D721Med (cell line): ENCODE data around the gene PTTG1IP.
"Not testable (repeated sequence)": the region's sequence is repeated elsewhere in the genome, so short reads cannot be mapped to it uniquely, and the experiment has no call there.

Source experiments
- DNase-seq: peaks from one replicate; pipeline ENCODE4 v3.0.0; 2011; ENCODE audit warnings: low spot score; ENCODE audit not compliant: insufficient read length
- FAIRE-seq: peaks from 2 replicates; lab custom pipeline; 2011; peaks lifted over from hg19 to GRCh38; lab: Jason Lieb, UNC
- TF ChIP-seq, protein P1 (sequence below): IDR thresholded peaks from 2 replicates; pipeline ENCODE4 v1.5.1; 2012; ENCODE audit warnings: mild to moderate bottlenecking, control low read depth; ENCODE audit not compliant: insufficient read depth; ENCODE audit errors: missing control alignments

PTTG1IP gene

DNA sequence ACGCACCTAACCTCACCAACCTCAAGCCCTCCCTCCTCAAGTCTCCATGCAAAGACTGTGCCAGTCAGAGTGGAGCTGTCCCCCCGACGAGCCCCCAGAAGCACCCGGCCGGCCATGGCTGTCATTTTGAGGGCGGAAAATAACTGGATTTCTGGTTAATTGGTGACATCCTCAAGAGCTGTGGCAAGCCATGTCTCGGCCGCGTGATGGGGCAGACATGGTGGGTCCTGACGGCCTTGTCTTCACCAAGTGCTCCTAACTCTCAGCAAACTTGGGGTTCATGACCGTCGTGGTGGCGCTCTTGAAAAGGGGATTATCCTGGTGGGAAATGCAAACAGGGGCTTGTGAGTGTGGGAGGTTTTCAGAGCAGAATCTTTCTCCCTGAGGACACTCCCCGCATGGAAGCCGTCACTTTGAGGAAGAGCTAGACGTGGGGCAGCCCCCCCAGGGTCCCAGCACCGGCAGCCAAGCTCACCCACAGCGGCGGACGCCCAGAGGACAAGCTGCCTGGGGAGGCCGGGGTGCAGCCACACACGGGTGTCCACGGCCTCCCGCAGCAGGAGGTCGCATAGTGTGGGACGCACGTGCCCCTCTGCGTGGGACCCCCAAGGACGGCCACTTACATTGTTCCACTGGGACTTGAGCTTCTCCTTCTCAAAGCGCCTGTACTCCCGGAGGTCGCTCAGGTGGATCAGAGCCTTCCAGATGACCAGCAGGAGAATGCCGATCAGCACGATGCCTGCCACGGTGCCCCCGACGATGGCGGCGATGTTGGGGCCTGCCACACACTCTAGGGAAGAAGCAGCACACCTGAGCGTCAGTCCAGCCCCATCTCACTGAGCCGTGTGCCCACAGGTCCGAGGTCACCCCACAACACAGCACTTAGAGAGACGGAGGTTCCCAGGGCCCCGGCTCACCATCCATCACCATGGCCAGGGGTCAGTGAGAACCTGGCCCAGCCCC lies 12.9 kb upstream of the PTTG1IP start:
- FAIRE-seq (no peak), DNase-seq (no peak)
- TF ChIP-seq, protein P1, sequence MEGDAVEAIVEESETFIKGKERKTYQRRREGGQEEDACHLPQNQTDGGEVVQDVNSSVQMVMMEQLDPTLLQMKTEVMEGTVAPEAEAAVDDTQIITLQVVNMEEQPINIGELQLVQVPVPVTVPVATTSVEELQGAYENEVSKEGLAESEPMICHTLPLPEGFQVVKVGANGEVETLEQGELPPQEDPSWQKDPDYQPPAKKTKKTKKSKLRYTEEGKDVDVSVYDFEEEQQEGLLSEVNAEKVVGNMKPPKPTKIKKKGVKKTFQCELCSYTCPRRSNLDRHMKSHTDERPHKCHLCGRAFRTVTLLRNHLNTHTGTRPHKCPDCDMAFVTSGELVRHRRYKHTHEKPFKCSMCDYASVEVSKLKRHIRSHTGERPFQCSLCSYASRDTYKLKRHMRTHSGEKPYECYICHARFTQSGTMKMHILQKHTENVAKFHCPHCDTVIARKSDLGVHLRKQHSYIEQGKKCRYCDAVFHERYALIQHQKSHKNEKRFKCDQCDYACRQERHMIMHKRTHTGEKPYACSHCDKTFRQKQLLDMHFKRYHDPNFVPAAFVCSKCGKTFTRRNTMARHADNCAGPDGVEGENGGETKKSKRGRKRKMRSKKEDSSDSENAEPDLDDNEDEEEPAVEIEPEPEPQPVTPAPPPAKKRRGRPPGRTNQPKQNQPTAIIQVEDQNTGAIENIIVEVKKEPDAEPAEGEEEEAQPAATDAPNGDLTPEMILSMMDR, result no peak

DNA sequence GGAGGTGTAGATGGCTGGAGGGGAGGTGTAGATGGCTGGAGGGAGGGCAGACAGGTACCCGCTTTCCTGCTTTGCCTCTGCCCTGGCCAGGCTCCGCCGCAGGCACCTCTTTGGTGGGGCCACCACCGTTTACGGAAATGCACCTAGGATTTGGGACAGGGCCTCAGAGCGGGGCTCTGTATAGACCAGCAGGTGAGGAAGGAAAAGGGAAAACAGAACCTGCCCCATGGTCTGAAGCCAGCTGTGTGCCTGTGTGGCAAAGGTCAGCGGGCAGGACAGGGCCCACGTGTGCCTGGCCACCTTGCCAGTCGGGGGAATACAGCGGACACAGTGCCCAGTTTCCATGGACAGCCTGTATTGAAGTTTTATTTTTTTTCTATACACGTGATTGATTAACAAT lies 12.1 kb upstream of the PTTG1IP start:
- DNase-seq, result no peak
- TF ChIP-seq, protein P1, result no peak
- no peak for FAIRE-seq

DNA sequence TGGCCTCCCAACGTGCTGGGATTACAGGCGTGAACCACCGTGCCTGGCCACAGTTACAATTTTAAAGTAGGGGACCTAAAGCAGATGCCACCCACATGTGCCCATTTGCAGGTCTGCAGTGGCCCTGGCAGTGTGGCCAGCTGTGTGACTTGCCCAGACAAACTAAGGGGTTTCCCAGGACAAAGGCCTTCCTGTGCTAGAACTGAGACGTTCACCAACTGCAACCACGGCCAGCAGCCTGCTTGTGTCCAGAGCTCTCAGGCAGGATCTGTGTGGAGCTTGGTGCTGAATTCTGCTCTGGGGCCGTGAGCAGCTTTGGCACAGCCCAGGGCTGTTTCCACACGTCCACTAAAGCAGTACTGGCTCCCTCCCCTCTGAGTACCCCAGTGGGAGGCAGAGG lies 10.6 kb upstream of the PTTG1IP start:
- TF ChIP-seq, protein P1, result no peak
- DNase-seq, result no peak
- no peak for FAIRE-seq

DNA sequence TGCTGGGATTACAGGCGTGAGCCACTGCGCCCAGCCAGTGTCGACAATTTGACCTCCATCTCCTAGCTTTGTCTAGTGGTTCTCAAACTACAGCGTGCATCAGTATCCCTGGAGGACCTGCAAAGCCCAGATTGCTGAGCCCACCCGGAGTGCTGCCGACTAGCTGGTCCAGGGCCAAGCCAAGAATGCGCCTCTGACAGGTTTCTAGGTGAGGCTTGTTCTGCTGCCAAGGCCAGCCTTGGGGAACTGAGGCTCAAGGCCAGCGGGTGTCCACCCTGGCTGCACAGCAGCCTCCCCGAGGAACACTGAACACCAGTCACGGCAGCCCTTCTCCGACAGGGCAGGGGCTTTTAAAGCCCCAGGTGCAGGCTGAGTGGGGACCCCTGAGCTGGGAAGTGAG lies 9.8 kb upstream of the PTTG1IP start:
- TF ChIP-seq, protein P1, result no peak
- DNase-seq, result no peak
- FAIRE-seq, result no peak

- DNase-seq, result no peak
- TF ChIP-seq, protein P1, result no peak
- no peak for FAIRE-seq
Observed at GRCh38 chr21:44881198-44881872, 7.8 kb upstream of the PTTG1IP start.

- DNase-seq (no peak), FAIRE-seq (no peak)
- TF ChIP-seq, protein P1, result no peak
Observed at GRCh38 chr21:44880405-44881197, 7.1 kb upstream of the PTTG1IP start.

- FAIRE-seq, DNase-seq: not testable (repeated sequence)
Observed at GRCh38 chr21:44879238-44879637, 5.7 kb upstream of the PTTG1IP start.
